CD4-positive, CD25-positive, alpha-beta regulatory T cell (primary cell): ENCODE data around the gene TRIML1. TPM values are rescaled to one million over a fixed set of nuclear protein-coding genes. Genes with fewer than 3 reads are reported as not detected.

Experiments used
- ATAC-seq, 2 donors: fragments of 150-1000 bp; cut with Tn5 transposase; one replicate each; pipeline ENCODE4 v1.10.0; 2021; ENCODE audit warnings: low read depth in 2 of 2, moderate number of reproducible peaks in 2 of 2, moderate library complexity in 1 of 2
- DNase-seq, 3 donors: peaks; one replicate each; pipeline versions ENCODE4 v3.0.0 to v3.0.0-alpha.2; 2012 to 2022; ENCODE audit warnings: mixed read lengths in 1 of 3
- H3K27ac ChIP-seq: one replicate; pipeline ENCODE4 v1.7.0; 2013; ENCODE audit warnings: mild to moderate bottlenecking, low read length; ENCODE audit not compliant: insufficient read depth, poor library complexity, severe bottlenecking
- H3K27me3 ChIP-seq: one replicate; pipeline ENCODE4 v1.7.0; 2013; ENCODE audit warnings: low read length; ENCODE audit not compliant: control insufficient read depth, insufficient read depth
- H3K36me3 ChIP-seq: one replicate; pipeline ENCODE4 v1.7.0; 2013; ENCODE audit warnings: mild to moderate bottlenecking, low read length, moderate library complexity; ENCODE audit not compliant: control insufficient read depth, insufficient read depth
- H3K4me1 ChIP-seq: 2 replicates; pipeline ENCODE4 v1.7.0; 2013; ENCODE audit warnings: mild to moderate bottlenecking, low read length; ENCODE audit not compliant: insufficient read depth, control insufficient read depth, poor library complexity, severe bottlenecking
- H3K4me3 ChIP-seq: one replicate; pipeline ENCODE4 v1.7.0; 2013; ENCODE audit warnings: low read depth, mild to moderate bottlenecking, low read length, moderate library complexity
- H3K9me3 ChIP-seq, 2 experiments: 1 replicate in 1 of 2; 2 replicates in 1 of 2; pipeline ENCODE4 v1.7.0; 2013; ENCODE audit warnings: low read length in 2 of 2, mild to moderate bottlenecking in 1 of 2, moderate library complexity in 1 of 2; ENCODE audit not compliant: control insufficient read depth in 2 of 2
- H3K27ac Mint-ChIP-seq, 3 donors: one replicate each; pipeline ENCODE4 v1.8.0; 2020 to 2022; ENCODE audit warnings: mild to moderate bottlenecking in 3 of 3, mixed read lengths in 3 of 3, moderate library complexity in 2 of 3
- H3K27me3 Mint-ChIP-seq: one replicate; pipeline ENCODE4 v1.8.0; 2022; ENCODE audit warnings: mild to moderate bottlenecking, mixed read lengths
- H3K36me3 Mint-ChIP-seq: one replicate; pipeline ENCODE4 v1.8.0; 2020; ENCODE audit warnings: mixed read lengths
- H3K4me1 Mint-ChIP-seq, 4 donors: one replicate each; pipeline ENCODE4 v1.8.0; 2020 to 2022; ENCODE audit warnings: mixed read lengths in 4 of 4, mild to moderate bottlenecking in 1 of 4
- H3K4me3 Mint-ChIP-seq, 4 donors: one replicate each; pipeline ENCODE4 v1.8.0; 2020 to 2022; ENCODE audit warnings: mild to moderate bottlenecking in 4 of 4, mixed read lengths in 4 of 4, moderate library complexity in 3 of 4
- H3K9me3 Mint-ChIP-seq, 7 donors: one replicate each; pipeline ENCODE4 v1.8.0; 2020 to 2022; ENCODE audit warnings: mixed read lengths in 7 of 7, mild to moderate bottlenecking in 3 of 7, moderate library complexity in 2 of 7
- polyA plus RNA-seq, 4 donors: library from polyadenylated mRNA; unstranded; fragments of 300-500 nt; fragmentation: Illumina TruSeq; gene quantifications; one replicate each; pipeline ENCODE4 v1.2.3, GENCODE V29; 2021
- total RNA-seq: library from RNA; stranded (reverse); gene quantifications from one replicate; pipeline ENCODE4 v1.2.3, GENCODE V29; 2022

Gene TRIML1
- total and polyA plus RNA-seq, 5 donors from 2014 or later: not detected

GRCh38 chr4:188139671-188140070 is 430 bp downstream of the TRIML1 start:
- no peaks in the 10 kb centered on the region for H3K4me1 ChIP-seq
- ATAC-seq (no peak), DNase-seq (no peak)
- Mint-ChIP-seq H3K27me3 (no peaks in the 10 kb centered on the region), H3K9me3 (peaks cover 0 to 10% (median 8%) of the 10 kb centered on the region in 7 donors), H3K36me3 (no peaks in the 10 kb centered on the region), H3K4me3 (no peak overlapping the region), H3K27ac (no peak overlapping the region), H3K4me1 (no peaks in the 10 kb centered on the region)
- no peaks in the 10 kb centered on the region for H3K27me3 ChIP-seq
- H3K36me3 ChIP-seq: no peaks in the 10 kb centered on the region
- no peak overlapping the region for H3K4me3 ChIP-seq
- peaks cover 2 to 3% of the 10 kb centered on the region in 2 experiments for H3K9me3 ChIP-seq
- H3K27ac ChIP-seq: no peak overlapping the region

- Histone ChIP-seq H3K36me3 (no peaks in the 10 kb centered on the region), H3K27ac (no peak overlapping the region), H3K4me1 (no peaks in the 10 kb centered on the region), H3K27me3 (no peaks in the 10 kb centered on the region), H3K9me3 (peaks cover 0 to 3% of the 10 kb centered on the region in 2 experiments), H3K4me3 (no peak overlapping the region)
- Mint-ChIP-seq H3K27me3 (no peaks in the 10 kb centered on the region), H3K9me3 (peaks cover 0 to 17% (median 5%) of the 10 kb centered on the region in 7 donors), H3K4me3 (no peak overlapping the region), H3K36me3 (no peaks in the 10 kb centered on the region), H3K4me1 (no peaks in the 10 kb centered on the region), H3K27ac (no peak overlapping the region)
- DNase-seq (no peak), ATAC-seq (no peak)
Observed at GRCh38 chr4:188143731-188144130, 4.5 kb downstream of the TRIML1 start.

- Histone ChIP-seq H3K4me1 (no peaks in the 10 kb centered on the region), H3K4me3 (no peak overlapping the region), H3K27ac (no peak overlapping the region), H3K36me3 (no peaks in the 10 kb centered on the region), H3K9me3 (peaks cover 0 to 3% of the 10 kb centered on the region in 2 experiments), H3K27me3 (no peaks in the 10 kb centered on the region)
- ATAC-seq: no peak
- H3K27me3 Mint-ChIP-seq: no peaks in the 10 kb centered on the region
- H3K27ac Mint-ChIP-seq: no peak overlapping the region
- no peak overlapping the region for H3K4me3 Mint-ChIP-seq
- DNase-seq: no peak
- H3K36me3 Mint-ChIP-seq: no peaks in the 10 kb centered on the region
- peaks cover 0 to 22% (median 4%) of the 10 kb centered on the region in 7 donors for H3K9me3 Mint-ChIP-seq
- no peaks in the 10 kb centered on the region for H3K4me1 Mint-ChIP-seq
Observed at GRCh38 chr4:188145601-188146000, 6.4 kb downstream of the TRIML1 start.

- H3K4me3 ChIP-seq: no peak overlapping the region
- H3K9me3 ChIP-seq: peaks cover 0 to 3% of the 10 kb centered on the region in 2 experiments
- ATAC-seq: no peak
- H3K27me3 Mint-ChIP-seq: no peaks in the 10 kb centered on the region
- H3K27me3 ChIP-seq: no peaks in the 10 kb centered on the region
- no peak for DNase-seq
- no peaks in the 10 kb centered on the region for H3K4me1 Mint-ChIP-seq
- H3K4me1 ChIP-seq: no peaks in the 10 kb centered on the region
- no peaks in the 10 kb centered on the region for H3K36me3 Mint-ChIP-seq
- no peak overlapping the region for H3K27ac ChIP-seq
- no peaks in the 10 kb centered on the region for H3K36me3 ChIP-seq
- no peak overlapping the region for H3K27ac Mint-ChIP-seq
- H3K9me3 Mint-ChIP-seq: peaks cover 0 to 21% (median 4%) of the 10 kb centered on the region in 7 donors
- no peak overlapping the region for H3K4me3 Mint-ChIP-seq
Observed at GRCh38 chr4:188146618-188147017, 7.4 kb downstream of the TRIML1 start.

- no peaks in the 10 kb centered on the region for H3K4me1 ChIP-seq
- Mint-ChIP-seq H3K27ac (no peak overlapping the region), H3K27me3 (no peaks in the 10 kb centered on the region), H3K4me3 (no peak overlapping the region), H3K36me3 (no peaks in the 10 kb centered on the region), H3K9me3 (peaks cover 0 to 19% (median 2%) of the 10 kb centered on the region in 7 donors), H3K4me1 (no peaks in the 10 kb centered on the region)
- no peaks in the 10 kb centered on the region for H3K27me3 ChIP-seq
- peaks cover 0 to 3% of the 10 kb centered on the region in 2 experiments for H3K9me3 ChIP-seq
- no peaks in the 10 kb centered on the region for H3K36me3 ChIP-seq
- DNase-seq (no peak), ATAC-seq (no peak)
- H3K4me3 ChIP-seq: no peak overlapping the region
- H3K27ac ChIP-seq: no peak overlapping the region
Observed at GRCh38 chr4:188147176-188147575, 7.9 kb downstream of the TRIML1 start.

GRCh38 chr4:188147776-188148175 is 8.5 kb downstream of the TRIML1 start:
- no peaks in the 10 kb centered on the region for H3K4me1 Mint-ChIP-seq
- no peaks in the 10 kb centered on the region for H3K27me3 Mint-ChIP-seq
- Histone ChIP-seq H3K4me3 (no peak overlapping the region), H3K27me3 (no peaks in the 10 kb centered on the region), H3K9me3 (peaks cover 0 to 3% of the 10 kb centered on the region in 2 experiments), H3K36me3 (no peaks in the 10 kb centered on the region), H3K27ac (no peak overlapping the region), H3K4me1 (no peaks in the 10 kb centered on the region)
- ATAC-seq (no peak), DNase-seq (no peak)
- H3K27ac Mint-ChIP-seq: no peak overlapping the region
- no peak overlapping the region for H3K4me3 Mint-ChIP-seq
- peaks cover 0 to 17% (median 2%) of the 10 kb centered on the region in 7 donors for H3K9me3 Mint-ChIP-seq
- H3K36me3 Mint-ChIP-seq: no peaks in the 10 kb centered on the region

- no peak for DNase-seq
- Mint-ChIP-seq H3K4me1 (no peaks in the 10 kb centered on the region), H3K27me3 (no peaks in the 10 kb centered on the region), H3K9me3 (peaks cover 0 to 12% (median 3%) of the 10 kb centered on the region in 7 donors), H3K27ac (no peak overlapping the region), H3K36me3 (peaks cover 6% of the 10 kb centered on the region), H3K4me3 (no peak overlapping the region)
- H3K36me3 ChIP-seq: no peaks in the 10 kb centered on the region
- no peak for ATAC-seq
- no peaks in the 10 kb centered on the region for H3K9me3 ChIP-seq
- no peaks in the 10 kb centered on the region for H3K27me3 ChIP-seq
- H3K4me3 ChIP-seq: no peak overlapping the region
- no peaks in the 10 kb centered on the region for H3K4me1 ChIP-seq
- no peak overlapping the region for H3K27ac ChIP-seq
Observed at GRCh38 chr4:188154668-188155405, 15.6 kb downstream of the TRIML1 start.

GRCh38 chr4:188158336-188158735 is 19.1 kb downstream of the TRIML1 start:
- peaks cover 0 to 16% (median 7%) of the 10 kb centered on the region in 7 donors for H3K9me3 Mint-ChIP-seq
- Histone ChIP-seq H3K4me3 (no peak overlapping the region), H3K36me3 (no peaks in the 10 kb centered on the region), H3K4me1 (no peaks in the 10 kb centered on the region), H3K27ac (no peak overlapping the region), H3K27me3 (no peaks in the 10 kb centered on the region), H3K9me3 (peaks cover 0 to 3% of the 10 kb centered on the region in 2 experiments)
- H3K4me3 Mint-ChIP-seq: no peak overlapping the region
- no peak overlapping the region for H3K27ac Mint-ChIP-seq
- H3K36me3 Mint-ChIP-seq: peaks cover 6% of the 10 kb centered on the region
- ATAC-seq: no peak
- no peaks in the 10 kb centered on the region for H3K4me1 Mint-ChIP-seq
- H3K27me3 Mint-ChIP-seq: no peaks in the 10 kb centered on the region
- DNase-seq: no peak
